ENCODE measurements around the gene PLXDC2. TPM values are rescaled to one million over a fixed set of nuclear protein-coding genes. Genes with fewer than 3 reads are reported as not detected.

The PLXDC2 gene
- polyA plus RNA-seq, 4 donors: 33.9 to 41.6 (median 34.8) TPM

- no peak for DNase-seq (ENCODE audit: low read depth in 4 of 4, low spot score in 3 of 4)
Observed at GRCh38 chr10:19931894-19932590, 115.8 kb downstream of the PLXDC2 start.

- no peak for DNase-seq (ENCODE audit: low read depth in 4 of 4, low spot score in 3 of 4)
Observed at GRCh38 chr10:19932806-19933371, 116.7 kb downstream of the PLXDC2 start.

GRCh38 chr10:19933772-19934171, 117.5 kb downstream of the PLXDC2 start:
- no peak for DNase-seq (ENCODE audit: low read depth in 4 of 4, low spot score in 3 of 4)

GRCh38 chr10:19935176-19935575, 118.9 kb downstream of the PLXDC2 start:
- DNase-seq (ENCODE audit: low read depth in 4 of 4, low spot score in 3 of 4): no peak

- no peak for DNase-seq (ENCODE audit: low read depth in 4 of 4, low spot score in 3 of 4)
Observed at GRCh38 chr10:19936289-19936688, 120.1 kb downstream of the PLXDC2 start.

GRCh38 chr10:19937989-19938388, 121.8 kb downstream of the PLXDC2 start:
- DNase-seq (ENCODE audit: low read depth in 4 of 4, low spot score in 3 of 4): no peak

GRCh38 chr10:19941206-19941880, 125.1 kb downstream of the PLXDC2 start:
- no peak for DNase-seq (ENCODE audit: low read depth in 4 of 4, low spot score in 3 of 4)

- no peak for DNase-seq (ENCODE audit: low read depth in 4 of 4, low spot score in 3 of 4)
Observed at GRCh38 chr10:19944911-19945663, 128.9 kb downstream of the PLXDC2 start.

GRCh38 chr10:19946245-19946644, 130.0 kb downstream of the PLXDC2 start:
- no peak for DNase-seq (ENCODE audit: low read depth in 4 of 4, low spot score in 3 of 4)

GRCh38 chr10:19946791-19947190, 130.6 kb downstream of the PLXDC2 start:
- DNase-seq (ENCODE audit: low read depth in 4 of 4, low spot score in 3 of 4): no peak

GRCh38 chr10:19947215-19947614, 131.0 kb downstream of the PLXDC2 start:
- DNase-seq (ENCODE audit: low read depth in 4 of 4, low spot score in 3 of 4): no peak

GRCh38 chr10:19947656-19948055, 131.4 kb downstream of the PLXDC2 start:
- DNase-seq (ENCODE audit: low read depth in 4 of 4, low spot score in 3 of 4): no peak

- DNase-seq (ENCODE audit: low read depth in 4 of 4, low spot score in 3 of 4): no peak
Observed at GRCh38 chr10:19952224-19953010, 136.2 kb downstream of the PLXDC2 start.

- DNase-seq (ENCODE audit: low read depth in 4 of 4, low spot score in 3 of 4): no peak
Observed at GRCh38 chr10:19954601-19955000, 138.4 kb downstream of the PLXDC2 start.

GRCh38 chr10:19956516-19957032, 140.3 kb downstream of the PLXDC2 start:
- DNase-seq (ENCODE audit: low read depth in 4 of 4, low spot score in 3 of 4): no peak

GRCh38 chr10:19958787-19959186, 142.6 kb downstream of the PLXDC2 start:
- no peak for DNase-seq (ENCODE audit: low read depth in 4 of 4, low spot score in 3 of 4)

- no peak for DNase-seq (ENCODE audit: low read depth in 4 of 4, low spot score in 3 of 4)
Observed at GRCh38 chr10:19961076-19962053, 145.1 kb downstream of the PLXDC2 start.

GRCh38 chr10:19964625-19965024, 148.4 kb downstream of the PLXDC2 start:
- no peak for DNase-seq (ENCODE audit: low read depth in 4 of 4, low spot score in 3 of 4)

GRCh38 chr10:19966751-19967150, 150.5 kb downstream of the PLXDC2 start:
- DNase-seq (ENCODE audit: low read depth in 4 of 4, low spot score in 3 of 4): no peak

Measured in right renal pelvis (tissue), 4 donors.